Naive thymus-derived CD8-positive, alpha-beta T cell (primary cell): ENCODE measurements around the gene HTRA1. TPM values are rescaled to one million over a fixed set of nuclear protein-coding genes. Genes with fewer than 3 reads are reported as not detected.

ENCODE experiments used
- ATAC-seq, 2 donors: fragments of 150-1000 bp; cut with Tn5 transposase in 1 of 2; sonication (Bioruptor Pico), chemical (Tn5 transposase) in 1 of 2; 1 replicate in 1 of 2; 2 replicates in 1 of 2; pipeline ENCODE4 v1.10.0; 2021; ENCODE audit warnings: mild to moderate bottlenecking in 2 of 2, moderate library complexity in 2 of 2
- POLR2A ChIA-PET: fragments of 350-600 bp; sonication (Branson Sonifier 250); formaldehyde crosslinking; loops from one replicate; lab custom pipeline; 2021; ENCODE audit warnings: antibody characterized with exemption; lab: Charles Lee
- DNase-seq, 10 donors: peaks; one replicate each; pipeline versions ENCODE4 v3.0.0 to v3.0.0-alpha.2; 2020 to 2022
- H3K27ac Mint-ChIP-seq, 10 donors: one replicate each; pipeline ENCODE4 v1.8.0; 2020 to 2022; ENCODE audit warnings: mild to moderate bottlenecking in 10 of 10, mixed read lengths in 10 of 10, moderate library complexity in 4 of 10, inconsistent platforms in 1 of 10
- H3K27me3 Mint-ChIP-seq, 5 donors: one replicate each; pipeline ENCODE4 v1.8.0; 2021 to 2022; ENCODE audit warnings: mixed read lengths in 5 of 5
- H3K36me3 Mint-ChIP-seq, 3 donors: one replicate each; pipeline ENCODE4 v1.8.0; 2020 to 2022; ENCODE audit warnings: mixed read lengths in 3 of 3, mild to moderate bottlenecking in 2 of 3, inconsistent platforms in 1 of 3
- H3K4me1 Mint-ChIP-seq, 4 donors: one replicate each; pipeline ENCODE4 v1.8.0; 2021 to 2022; ENCODE audit warnings: mixed read lengths in 4 of 4
- H3K4me3 Mint-ChIP-seq, 10 donors: one replicate each; pipeline ENCODE4 v1.8.0; 2020 to 2022; ENCODE audit warnings: mild to moderate bottlenecking in 10 of 10, mixed read lengths in 10 of 10, moderate library complexity in 6 of 10, inconsistent platforms in 1 of 10
- H3K9me3 Mint-ChIP-seq, 9 donors: one replicate each; pipeline ENCODE4 v1.8.0; 2020 to 2022; ENCODE audit warnings: mixed read lengths in 9 of 9, mild to moderate bottlenecking in 3 of 9, inconsistent platforms in 1 of 9, moderate library complexity in 1 of 9
- polyA plus RNA-seq, 3 donors: library from polyadenylated mRNA; unstranded; fragments of 300-500 nt; fragmentation: Illumina TruSeq; gene quantifications; one replicate each; pipeline ENCODE4 v1.2.3, GENCODE V29; 2021
- total RNA-seq, 8 experiments: library from RNA in 2 of 8; stranded (reverse) in 2 of 8; gene quantifications; one replicate each; pipeline ENCODE4 v1.2.3 and lab custom pipeline; 2021 to 2026

HTRA1 gene
- total and polyA plus RNA-seq, 5 experiments from 2014 or later = not detected

- Mint-ChIP-seq H3K4me1 (peaks cover 8 to 18% (median 13%) of the 10 kb centered on the region in 4 donors), H3K27ac (no peak overlapping the region), H3K27me3 (peaks cover 3 to 30% (median 12%) of the 10 kb centered on the region in 5 donors), H3K9me3 (peaks cover 0 to 2% (median 0%) of the 10 kb centered on the region in 9 donors), H3K36me3 (peaks cover 0 to 3% (median 0%) of the 10 kb centered on the region in 3 donors), H3K4me3 (no peak overlapping the region)
- DNase-seq (no peak), ATAC-seq (no peak)
- POLR2A ChIA-PET = interaction anchor here (0.7 kb wide), 1 partner anchor 45 kb away, joined by 3 read pairs; no protein-coding TSS in a partner anchor
Observed at GRCh38 chr10:122476333-122476695, 15.0 kb downstream of the HTRA1 start.

DNA sequence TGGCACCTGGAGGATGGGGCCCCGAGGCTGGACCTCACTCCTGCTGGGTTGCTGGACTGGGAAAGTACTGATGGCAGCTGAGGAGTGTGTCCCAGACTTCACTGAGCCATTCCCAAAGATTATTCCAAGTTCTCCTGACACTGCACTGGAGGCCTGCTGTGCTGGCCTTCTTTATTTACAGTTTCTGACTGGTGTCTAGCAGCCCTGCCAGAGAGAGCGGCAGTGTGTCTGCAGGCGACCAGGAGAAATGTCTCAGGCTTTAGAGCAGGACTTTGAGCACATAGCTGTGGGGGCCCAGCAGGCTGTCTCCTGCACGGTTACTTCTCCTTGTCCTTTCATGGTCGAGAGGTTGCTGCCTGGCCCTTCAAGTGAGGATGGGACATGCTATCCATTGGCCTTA, 16.1 kb downstream of the HTRA1 start:
- ATAC-seq = no peak
- POLR2A ChIA-PET = interaction anchor here (0.6 kb wide), 1 partner anchor 39 kb away, joined by 3 read pairs; no protein-coding TSS in a partner anchor
- Mint-ChIP-seq H3K27ac (no peak overlapping the region), H3K4me1 (peaks cover 8 to 18% (median 13%) of the 10 kb centered on the region in 4 donors), H3K4me3 (no peak overlapping the region), H3K27me3 (peaks cover 3 to 34% (median 13%) of the 10 kb centered on the region in 5 donors), H3K9me3 (peaks cover 0 to 9% (median 3%) of the 10 kb centered on the region in 9 donors), H3K36me3 (peaks cover 0 to 10% (median 3%) of the 10 kb centered on the region in 3 donors)
- no peak for DNase-seq

DNA sequence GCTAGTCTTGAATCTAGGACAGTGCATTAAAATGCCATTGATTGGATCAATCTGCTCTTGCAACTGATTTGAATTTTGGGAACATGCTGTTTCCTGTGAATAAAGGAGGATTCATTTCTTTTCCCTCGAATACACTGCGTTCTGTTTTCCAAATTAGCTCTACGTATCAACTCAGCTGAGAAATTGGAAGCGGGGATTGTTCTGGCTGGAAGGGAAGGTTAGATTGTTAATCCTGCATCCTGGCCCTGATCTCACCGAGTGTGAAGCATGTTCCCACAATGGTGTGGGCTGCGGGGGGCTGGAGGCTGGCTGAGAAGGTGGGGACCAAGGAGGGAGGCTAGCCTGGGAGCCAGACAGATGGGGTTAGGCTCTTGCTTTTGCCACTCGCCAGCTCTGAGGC, 17.6 kb downstream of the HTRA1 start:
- ATAC-seq (no peak), DNase-seq (no peak)
- Mint-ChIP-seq H3K36me3 (peaks cover 0 to 10% (median 3%) of the 10 kb centered on the region in 3 donors), H3K4me1 (peaks cover 7 to 13% (median 9%) of the 10 kb centered on the region in 4 donors), H3K27me3 (peaks cover 3 to 34% (median 15%) of the 10 kb centered on the region in 5 donors), H3K9me3 (peaks cover 0 to 9% (median 3%) of the 10 kb centered on the region in 9 donors), H3K4me3 (no peak overlapping the region), H3K27ac (no peak overlapping the region)
- POLR2A ChIA-PET = no interaction called here

DNA sequence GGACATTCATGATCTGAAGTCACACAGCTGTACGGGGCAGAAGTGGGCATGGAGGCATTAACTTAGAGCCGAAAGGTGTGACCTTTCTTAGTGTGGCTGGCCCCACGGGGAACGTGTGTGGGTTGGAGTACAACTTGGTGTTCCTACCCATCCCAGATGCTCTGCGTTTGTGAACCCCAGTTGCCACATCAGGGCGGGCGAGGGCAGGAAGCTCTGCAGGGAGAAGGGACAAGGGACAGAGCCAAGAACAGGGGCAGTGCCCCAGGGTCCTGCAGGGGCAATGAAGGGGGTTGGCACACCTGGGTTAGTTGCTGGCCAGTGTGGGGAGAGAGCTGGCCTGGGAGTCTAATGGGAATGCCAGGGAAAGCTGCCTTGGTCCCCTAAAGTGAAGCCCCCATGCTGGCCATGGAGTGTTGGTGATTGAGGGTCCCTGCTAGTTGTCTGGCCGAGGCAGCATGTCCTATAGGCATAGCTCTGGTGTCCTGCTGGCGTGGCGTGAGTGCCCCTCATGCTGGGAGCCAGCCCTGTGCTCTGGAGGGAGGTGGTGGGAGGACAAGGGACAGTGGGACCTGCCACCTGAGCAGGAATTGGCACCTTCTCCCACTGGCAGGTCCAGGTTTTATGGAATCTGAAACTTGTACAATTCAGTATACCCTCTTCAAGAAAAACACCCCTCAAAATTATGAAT, 18.9 kb downstream of the HTRA1 start:
- H3K36me3 Mint-ChIP-seq = peaks cover 0 to 10% (median 3%) of the 10 kb centered on the region in 3 donors
- no peak overlapping the region for H3K27ac Mint-ChIP-seq
- DNase-seq (no peak), ATAC-seq (no peak)
- peaks cover 2 to 34% (median 10%) of the 10 kb centered on the region in 5 donors for H3K27me3 Mint-ChIP-seq
- H3K4me1 Mint-ChIP-seq = peaks cover 0 to 2% (median under 1%) of the 10 kb centered on the region in 4 donors
- H3K9me3 Mint-ChIP-seq = peaks cover 0 to 9% (median 3%) of the 10 kb centered on the region in 9 donors
- POLR2A ChIA-PET = no interaction called here
- no peak overlapping the region for H3K4me3 Mint-ChIP-seq

DNA sequence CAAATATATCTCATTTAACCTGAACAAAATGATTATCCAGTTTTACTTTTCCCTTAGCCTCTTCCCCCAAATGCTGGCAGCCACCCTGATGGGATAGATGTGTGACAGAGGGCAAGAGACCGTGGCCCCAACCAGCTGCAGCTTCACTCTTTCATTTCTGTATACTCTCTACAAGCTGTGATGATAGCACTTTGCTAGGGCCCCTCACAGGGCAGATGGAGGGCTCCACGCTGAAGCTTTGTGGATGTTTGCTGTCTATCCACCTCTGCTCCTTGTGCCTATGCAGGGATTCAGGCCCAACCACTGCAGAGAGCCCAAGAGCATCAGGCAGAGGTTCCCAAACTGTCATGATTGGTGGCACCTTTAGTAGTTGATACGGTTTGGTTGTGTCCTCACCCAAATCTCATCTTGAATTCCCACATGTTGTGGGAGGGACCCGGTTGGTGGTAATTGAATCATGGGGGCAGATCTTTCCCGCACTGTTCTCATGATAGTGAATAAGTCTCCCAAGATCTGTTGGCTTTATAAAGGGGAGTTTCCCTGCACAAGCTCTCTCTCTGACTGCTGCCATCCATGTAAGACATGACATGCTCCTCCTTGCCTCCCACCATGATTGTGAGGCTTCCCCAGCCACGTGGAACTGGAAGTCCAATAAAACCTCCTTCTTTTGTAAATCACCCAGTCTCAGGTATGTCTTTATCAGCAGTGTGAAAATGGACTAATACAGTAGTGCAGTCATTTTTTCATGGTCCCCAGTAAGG, 20.1 kb downstream of the HTRA1 start:
- Mint-ChIP-seq H3K27ac (no peak overlapping the region), H3K9me3 (peaks cover 0 to 9% (median 3%) of the 10 kb centered on the region in 9 donors), H3K4me1 (peaks cover 0 to 2% (median 0%) of the 10 kb centered on the region in 4 donors), H3K4me3 (no peak overlapping the region), H3K27me3 (peaks cover 2 to 25% (median 10%) of the 10 kb centered on the region in 5 donors), H3K36me3 (peaks cover 0 to 10% (median 3%) of the 10 kb centered on the region in 3 donors)
- POLR2A ChIA-PET = no interaction called here
- ATAC-seq (no peak), DNase-seq (no peak)

GRCh38 chr10:122484276-122485060, 23.1 kb downstream of the HTRA1 start:
- Mint-ChIP-seq H3K27ac (no peak overlapping the region), H3K4me3 (no peak overlapping the region), H3K27me3 (peaks cover 0 to 23% (median 7%) of the 10 kb centered on the region in 5 donors), H3K36me3 (peaks cover 0 to 10% (median 3%) of the 10 kb centered on the region in 3 donors), H3K9me3 (peaks cover 0 to 9% (median 3%) of the 10 kb centered on the region in 9 donors), H3K4me1 (peaks cover 0 to 2% (median 0%) of the 10 kb centered on the region in 4 donors)
- no peak for DNase-seq
- no peak for ATAC-seq
- POLR2A ChIA-PET = no interaction called here

GRCh38 chr10:122485670-122486069, 24.3 kb downstream of the HTRA1 start:
- H3K27me3 Mint-ChIP-seq = peaks cover 0 to 12% (median 0%) of the 10 kb centered on the region in 5 donors
- no peak overlapping the region for H3K4me3 Mint-ChIP-seq
- peaks cover 0 to 9% (median 3%) of the 10 kb centered on the region in 9 donors for H3K9me3 Mint-ChIP-seq
- H3K27ac Mint-ChIP-seq = no peak overlapping the region
- POLR2A ChIA-PET = no interaction called here
- DNase-seq (no peak), ATAC-seq (no peak)
- peaks cover 0 to 10% (median 3%) of the 10 kb centered on the region in 3 donors for H3K36me3 Mint-ChIP-seq
- H3K4me1 Mint-ChIP-seq = peaks cover 0 to under 1% (median 0%) of the 10 kb centered on the region in 4 donors

- peaks cover 0 to 4% (median 3%) of the 10 kb centered on the region in 3 donors for H3K36me3 Mint-ChIP-seq
- H3K27me3 Mint-ChIP-seq = peaks cover 0 to 6% (median 0%) of the 10 kb centered on the region in 5 donors
- ATAC-seq = no peak
- no peak overlapping the region for H3K27ac Mint-ChIP-seq
- no peak for DNase-seq
- peaks cover 0 to 6% (median 3%) of the 10 kb centered on the region in 9 donors for H3K9me3 Mint-ChIP-seq
- H3K4me3 Mint-ChIP-seq = no peak overlapping the region
- peaks cover 0 to 9% (median 2%) of the 10 kb centered on the region in 4 donors for H3K4me1 Mint-ChIP-seq
- POLR2A ChIA-PET = no interaction called here
Observed at GRCh38 chr10:122486406-122487080, 25.2 kb downstream of the HTRA1 start.

DNA sequence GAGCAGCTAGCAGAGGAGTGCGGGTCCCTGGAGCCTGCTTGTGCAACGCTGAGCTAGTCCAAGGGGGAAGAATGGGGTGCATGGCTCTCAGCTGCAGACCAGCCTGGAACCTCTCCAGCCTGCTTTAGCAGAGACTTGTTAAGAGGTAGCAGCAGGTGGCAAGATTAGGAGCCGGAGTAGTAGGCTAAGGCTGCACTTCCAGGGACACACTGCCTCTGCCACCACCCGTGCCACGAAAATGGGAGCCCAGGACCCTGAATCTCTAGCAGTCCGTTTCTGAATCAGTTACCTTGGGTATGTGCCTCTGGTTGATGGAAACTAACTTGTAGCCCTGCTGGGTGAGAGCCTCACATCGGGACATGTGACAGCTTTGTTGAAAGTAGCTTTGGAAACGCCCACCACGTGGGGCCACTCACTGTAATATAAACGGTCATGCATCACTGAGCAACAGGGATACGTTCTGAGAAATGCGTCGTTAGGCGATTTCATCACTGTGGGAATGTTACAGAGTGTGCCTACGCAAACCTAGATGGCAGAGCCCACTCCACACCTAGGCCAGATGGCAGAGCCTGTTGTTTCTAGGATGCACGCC, 25.9 kb downstream of the HTRA1 start:
- H3K4me1 Mint-ChIP-seq = peaks cover 0 to 14% (median 3%) of the 10 kb centered on the region in 4 donors
- peaks cover 0 to 2% (median 0%) of the 10 kb centered on the region in 9 donors for H3K9me3 Mint-ChIP-seq
- peaks cover 0 to 2% (median 0%) of the 10 kb centered on the region in 5 donors for H3K27me3 Mint-ChIP-seq
- POLR2A ChIA-PET = no interaction called here
- no peak for ATAC-seq
- H3K27ac Mint-ChIP-seq = no peak overlapping the region
- no peaks in the 10 kb centered on the region for H3K36me3 Mint-ChIP-seq
- DNase-seq = no peak
- no peak overlapping the region for H3K4me3 Mint-ChIP-seq

GRCh38 chr10:122490268-122490667, 28.9 kb downstream of the HTRA1 start:
- H3K4me1 Mint-ChIP-seq = peaks cover 0 to 14% (median 3%) of the 10 kb centered on the region in 4 donors
- peaks cover 0 to 2% (median 1%) of the 10 kb centered on the region in 5 donors for H3K27me3 Mint-ChIP-seq
- POLR2A ChIA-PET = no interaction called here
- H3K9me3 Mint-ChIP-seq = no peaks in the 10 kb centered on the region
- H3K27ac Mint-ChIP-seq = no peak overlapping the region
- H3K4me3 Mint-ChIP-seq = no peak overlapping the region
- ATAC-seq = no peak
- DNase-seq = no peak
- no peaks in the 10 kb centered on the region for H3K36me3 Mint-ChIP-seq

DNA sequence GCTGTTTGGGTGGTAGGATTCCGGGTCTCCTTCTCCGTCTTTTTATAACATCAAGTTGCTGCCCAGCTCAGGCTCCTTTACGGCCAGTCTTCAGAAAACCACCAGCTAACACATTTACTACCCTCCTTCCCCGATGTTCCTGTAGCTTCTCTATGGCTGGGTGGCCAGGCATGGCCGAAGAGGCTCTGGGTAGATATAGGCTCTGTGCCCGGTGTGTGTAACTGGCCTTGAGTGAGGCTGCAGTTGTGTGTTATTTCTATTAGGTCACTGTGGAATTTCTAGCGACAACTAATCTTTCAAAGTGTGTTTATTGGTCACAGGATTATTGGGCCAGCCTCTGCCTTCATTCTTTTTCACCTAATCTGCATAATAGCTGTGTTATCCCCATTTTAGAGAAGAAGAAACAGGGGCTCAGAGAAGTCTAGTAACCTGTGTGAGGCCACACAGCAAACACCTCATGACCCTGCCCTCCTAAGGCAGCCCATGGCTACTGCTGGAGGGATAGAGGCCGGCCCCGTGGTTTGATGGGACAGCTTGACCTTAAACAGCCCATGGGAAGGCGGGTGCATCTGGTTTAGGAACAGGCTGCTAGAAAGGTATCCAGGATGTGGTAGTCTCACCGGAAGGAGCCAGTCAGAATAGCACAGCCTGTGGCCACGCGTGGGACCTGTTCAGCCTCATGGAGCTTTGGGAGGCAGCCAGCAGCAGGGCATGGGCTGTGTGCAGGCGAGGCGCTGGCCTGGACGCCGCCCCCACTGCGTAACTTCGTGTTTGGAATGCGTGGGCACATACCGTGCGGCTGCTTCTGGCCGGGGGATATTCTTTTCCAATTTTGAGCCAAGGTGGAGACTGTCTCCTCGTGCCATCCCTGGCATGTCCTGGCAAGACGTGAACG, 29.7 kb downstream of the HTRA1 start:
- DNase-seq (no peak), ATAC-seq (no peak)
- H3K27me3 Mint-ChIP-seq = peaks cover 0 to 2% (median 1%) of the 10 kb centered on the region in 5 donors
- H3K4me3 Mint-ChIP-seq = no peak overlapping the region
- H3K36me3 Mint-ChIP-seq = no peaks in the 10 kb centered on the region
- peaks cover 2 to 20% (median 8%) of the 10 kb centered on the region in 4 donors for H3K4me1 Mint-ChIP-seq
- POLR2A ChIA-PET = no interaction called here
- H3K9me3 Mint-ChIP-seq = no peaks in the 10 kb centered on the region
- no peak overlapping the region for H3K27ac Mint-ChIP-seq
